T47D (cell line): Measurements from ENCODE around the gene COQ9.
A peak's percentile ranks its signal among the peaks of the same experiment; 100 is the strongest.

Experiments used
- DNase-seq, 2 experiments: peaks; one replicate each; pipeline versions ENCODE4 v3.0.0 to v3.0.0-alpha.2; 2011 to 2012; ENCODE audit warnings: low read depth in 1 of 2, low spot score in 1 of 2
- JUND ChIP-seq: IDR thresholded peaks from 2 replicates; pipeline ENCODE4 v1.6.1; 2012; ENCODE audit warnings: low read depth
- in situ Hi-C: cut with HindIII; loops from 2 replicates; pipeline ENCODE4 v1.10.0; 2016; ENCODE audit warnings: low sequenced_read_pairs, low pct_unique_long_range_greater_than_20kb

COQ9 gene

GRCh38 chr16:57507136-57508034 lies 60.1 kb downstream of the COQ9 start:
- in situ Hi-C loops: no loop called here
- no peak for TF ChIP-seq JUND
- DNase-seq: no peak

GRCh38 chr16:57508035-57508425 lies 60.8 kb downstream of the COQ9 start:
- peak in 1 of 2 experiments; percentile 31 for DNase-seq
- in situ Hi-C loops: no loop called here
- no peak for TF ChIP-seq JUND

GRCh38 chr16:57509231-57509923 lies 62.1 kb downstream of the COQ9 start:
- DNase-seq: no peak
- in situ Hi-C loops: no loop called here

GRCh38 chr16:57510016-57510871 lies 63.0 kb downstream of the COQ9 start:
- in situ Hi-C loops: no loop called here
- no peak for DNase-seq
- TF ChIP-seq JUND: no peak

More at GRCh38 chr16:57509231-57509923, 62.1 kb downstream of the COQ9 start:
- TF ChIP-seq JUND: no peak
